Ovary (tissue), 9 donors: ENCODE measurements around the gene KCNK4. TPM values are rescaled to one million over a fixed set of nuclear protein-coding genes. Genes with fewer than 3 reads are reported as not detected.

ENCODE experiments used
- DNase-seq, 5 donors: peaks; one replicate each; pipeline ENCODE4 v3.0.0-alpha.2; 2019 to 2020
- H3K27ac ChIP-seq, 2 donors: fragments of 200-600 bp; one replicate each; pipeline versions ENCODE4 v1.5.1 to v1.8.0; 2019 to 2022
- H3K27me3 ChIP-seq: fragments of 200-600 bp; one replicate; pipeline ENCODE4 v1.8.0; 2022
- H3K36me3 ChIP-seq: fragments of 200-600 bp; sonication (generic); one replicate; pipeline ENCODE4 v1.5.1; 2019
- H3K4me1 ChIP-seq: one replicate; pipeline ENCODE4 v1.8.1; 2013; ENCODE audit warnings: mild to moderate bottlenecking, moderate library complexity; ENCODE audit not compliant: insufficient read depth
- H3K4me3 ChIP-seq: fragments of 200-600 bp; sonication (generic); one replicate; pipeline ENCODE4 v1.5.1; 2017
- H3K9me3 ChIP-seq, 2 donors: fragments of 200-600 bp in 1 of 2; sonication (generic) in 1 of 2; one replicate each; pipeline versions ENCODE4 v1.5.1 to v1.8.1; 2013 to 2019; ENCODE audit warnings: mild to moderate bottlenecking in 1 of 2, moderate library complexity in 1 of 2
- EP300 ChIP-seq: sonication (generic); formaldehyde crosslinking; IDR thresholded peaks from one replicate; pipeline ENCODE4 v1.6.1; 2017; ENCODE audit warnings: antibody characterized with exemption
- POLR2A ChIP-seq: fragments of 450-650 bp; IDR thresholded peaks from one replicate; pipeline ENCODE4 v1.6.1; 2017; ENCODE audit warnings: antibody characterized with exemption, mild to moderate bottlenecking, moderate library complexity
- WGBS, 3 donors: extraction: QIAGEN DNeasy Blood & Tissue Kit in 1 of 3; methylation state at CpG; one replicate each; pipeline versions ENCODE4 v1.1.5 to v1.1.7; 2013 to 2017; 5-methylcytosine and 5-hydroxymethylcytosine counted together
- intact Hi-C, 4 donors: fragments of 100-400 bp; cut with DNase I; formaldehyde crosslinking; loops; one replicate each; pipeline versions ENCODE4 v1.11.0 to v1.15.1; 2022 to 2023
- microRNA-seq, 3 donors: library from miRNA; unstranded; fragments of <30 nt; microRNA quantifications; one replicate each; pipeline versions ENCODE4 to v1.2.0, GENCODE V29; 2019 to 2020
- polyA plus RNA-seq, 2 donors: library from polyadenylated mRNA; stranded (reverse); fragments of 200-250 nt in 1 of 2; fragments of 350-450 nt in 1 of 2; fragmentation: Illumina TruSeq in 1 of 2; extraction: RNeasy Lipid Tissue Mini Kit (QIAGEN cat#74804) in 1 of 2; gene quantifications; one replicate each; pipeline ENCODE4 v1.2.3, GENCODE V29; 2013 to 2014
- small RNA-seq: library from RNA; depleted of rRNA; stranded (forward); fragments of <200 nt; gene quantifications from one replicate; pipeline ENCODE3, GENCODE V24; 2016
- total RNA-seq, 7 donors: library from RNA; depleted of rRNA in 2 of 7; stranded (reverse); fragments of >200 nt in 2 of 7; fragmentation: NEBNext Ultra II Directional in 3 of 7; extraction: Animal tissue kit (Norgen Biotek cat#: 25700) in 3 of 7; gene quantifications; one replicate each; pipeline versions ENCODE4 v1.1.0 to v1.2.4, GENCODE V29; 2016 to 2023
- TF ChIP-seq, protein P1 (sequence below), 3 donors: fragments of 450-650 bp in 2 of 3; fragments of 200-600 bp in 1 of 3; IDR thresholded peaks; one replicate each; pipeline versions ENCODE4 v1.5.1 to v1.8.0; 2016 to 2022; ENCODE audit warnings: antibody characterized with exemption in 3 of 3, mild to moderate bottlenecking in 1 of 3
- donor health status: DM: no; HTN: no; CAD: no; lungs with moderate emphysema.
- donor health status: DM: no; HTN: no; CAD: no.
- donor health status: Bipolar disorder and iron deficiency.
- donor health status: DM: yes; HTN: yes; CAD: no.
- donor health status: DM: no; HTN: no; CAD: no.
- donor health status: DM: yes; HTN: yes; CAD: no.

Gene KCNK4
- total and polyA plus RNA-seq, 9 donors, result not detected

DNA sequence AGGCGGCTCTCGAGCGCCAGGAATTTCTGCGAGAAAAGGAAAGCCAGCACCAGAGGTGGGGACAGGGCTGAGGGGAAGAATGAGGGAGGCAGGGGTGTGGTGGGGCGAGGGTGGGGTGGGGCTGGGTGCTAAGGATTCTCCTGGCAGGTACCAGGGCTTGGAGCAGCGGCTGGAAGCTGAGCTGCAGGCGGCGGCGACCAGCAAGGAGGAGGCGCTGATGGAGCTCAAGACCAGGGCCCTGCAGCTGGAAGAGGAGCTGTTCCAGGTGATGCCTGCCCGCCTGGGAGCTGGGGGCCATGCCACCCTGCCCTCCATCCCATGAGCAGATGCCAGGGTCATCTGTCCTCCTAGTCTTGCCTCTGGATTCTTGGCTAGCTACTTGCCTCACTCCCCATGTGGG lies 58.3 kb downstream of the KCNK4 start:
- intact Hi-C loops, result no loop called here
- no peak for DNase-seq
- H3K27me3 ChIP-seq, result no peaks in the 10 kb centered on the region
- TF ChIP-seq POLR2A (no peak), EP300 (no peak)
- TF ChIP-seq, protein P1, sequence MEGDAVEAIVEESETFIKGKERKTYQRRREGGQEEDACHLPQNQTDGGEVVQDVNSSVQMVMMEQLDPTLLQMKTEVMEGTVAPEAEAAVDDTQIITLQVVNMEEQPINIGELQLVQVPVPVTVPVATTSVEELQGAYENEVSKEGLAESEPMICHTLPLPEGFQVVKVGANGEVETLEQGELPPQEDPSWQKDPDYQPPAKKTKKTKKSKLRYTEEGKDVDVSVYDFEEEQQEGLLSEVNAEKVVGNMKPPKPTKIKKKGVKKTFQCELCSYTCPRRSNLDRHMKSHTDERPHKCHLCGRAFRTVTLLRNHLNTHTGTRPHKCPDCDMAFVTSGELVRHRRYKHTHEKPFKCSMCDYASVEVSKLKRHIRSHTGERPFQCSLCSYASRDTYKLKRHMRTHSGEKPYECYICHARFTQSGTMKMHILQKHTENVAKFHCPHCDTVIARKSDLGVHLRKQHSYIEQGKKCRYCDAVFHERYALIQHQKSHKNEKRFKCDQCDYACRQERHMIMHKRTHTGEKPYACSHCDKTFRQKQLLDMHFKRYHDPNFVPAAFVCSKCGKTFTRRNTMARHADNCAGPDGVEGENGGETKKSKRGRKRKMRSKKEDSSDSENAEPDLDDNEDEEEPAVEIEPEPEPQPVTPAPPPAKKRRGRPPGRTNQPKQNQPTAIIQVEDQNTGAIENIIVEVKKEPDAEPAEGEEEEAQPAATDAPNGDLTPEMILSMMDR (IDR thresholded peaks at IDR 0.05), result no peak
- 88 to 91% (median 90%) methylated on average over 11 of the region's 11 CpGs for WGBS, 3 donors
- H3K27ac ChIP-seq, result no peak overlapping the region
- H3K36me3 ChIP-seq, result no peaks in the 10 kb centered on the region
- H3K4me1 ChIP-seq, result no peaks in the 10 kb centered on the region
- H3K4me3 ChIP-seq, result no peak overlapping the region
- no peaks in the 10 kb centered on the region for H3K9me3 ChIP-seq

Small RNAs within 50 kb of the gene (microRNA-seq; reads per million reads assigned to microRNA genes)
- 0 to 0.18 (median 0.16) reads per million in 3 donors for gene MIR7155

Small RNAs within 50 kb of the gene (small RNA-seq; reads per million reads assigned to genes)
- gene MIR7155 (not detected), gene RF00019 (not detected)

Other genes starting within 250 kb of the KCNK4 start
- 10 to 100 TPM; 24.9 to 50.2 (median 34.2) TPM for gene MACROD1, start 125.2 kb upstream of the KCNK4 start, total RNA-seq
- gene MACROD1, start 125.2 kb upstream of the KCNK4 start, polyA plus RNA-seq, result 10 to 100 TPM; 21.1 to 24.1 TPM
- gene STIP1, start 105.1 kb upstream of the KCNK4 start, total RNA-seq, result 100 to 1,000 TPM in 4 of 7 donors, 10 to 100 TPM in 3; 56.8 to 178 (median 111) TPM
- gene STIP1, start 105.1 kb upstream of the KCNK4 start, polyA plus RNA-seq, result 100 to 1,000 TPM in 1 of 2 donors, 10 to 100 TPM in 1; 48.4 to 238 TPM
- 10 to 100 TPM in 2 of 7 donors, 1 to 10 TPM in 5; 3.7 to 19.7 (median 7.5) TPM for gene FERMT3, start 84.6 kb upstream of the KCNK4 start, total RNA-seq
- gene FERMT3, start 84.6 kb upstream of the KCNK4 start, polyA plus RNA-seq, result 1 to 10 TPM; 2.2 to 6.4 TPM
- 10 to 100 TPM; 23.4 to 41.4 (median 32.6) TPM for gene TRPT1, start 65.1 kb upstream of the KCNK4 start, total RNA-seq
- 10 to 100 TPM; 16.6 to 37.4 TPM for gene TRPT1, start 65.1 kb upstream of the KCNK4 start, polyA plus RNA-seq
- gene NUDT22, start 65.0 kb upstream of the KCNK4 start, total RNA-seq, result 10 to 100 TPM; 31.8 to 52.7 (median 42.2) TPM
- 10 to 100 TPM in 1 of 2 donors, 1 to 10 TPM in 1; 4.8 to 32.3 TPM for gene NUDT22, start 65.0 kb upstream of the KCNK4 start, polyA plus RNA-seq
- gene DNAJC4, start 60.8 kb upstream of the KCNK4 start, total RNA-seq, result 10 to 100 TPM; 25.0 to 62.2 (median 43.1) TPM
- gene DNAJC4, start 60.8 kb upstream of the KCNK4 start, polyA plus RNA-seq, result 10 to 100 TPM; 28.8 to 69.1 TPM
- gene VEGFB, start 56.7 kb upstream of the KCNK4 start, total RNA-seq, result 100 to 1,000 TPM in 5 of 7 donors, 10 to 100 TPM in 2; 27.4 to 164 (median 125) TPM
- 100 to 1,000 TPM in 1 of 2 donors, 10 to 100 TPM in 1; 81.9 to 124 TPM for gene VEGFB, start 56.7 kb upstream of the KCNK4 start, polyA plus RNA-seq
- gene FKBP2, start 50.2 kb upstream of the KCNK4 start, total RNA-seq, result 10 to 100 TPM; 41.4 to 88.0 (median 49.5) TPM
- 100 to 1,000 TPM in 1 of 2 donors, 10 to 100 TPM in 1; 25.1 to 132 TPM for gene FKBP2, start 50.2 kb upstream of the KCNK4 start, polyA plus RNA-seq
- gene PPP1R14B, start 44.4 kb upstream of the KCNK4 start, total RNA-seq, result 10 to 100 TPM; 27.8 to 71.3 (median 60.3) TPM
- 10 to 100 TPM; 15.1 to 36.0 TPM for gene PPP1R14B, start 44.4 kb upstream of the KCNK4 start, polyA plus RNA-seq
- gene PLCB3, start 39.8 kb upstream of the KCNK4 start, total RNA-seq, result 10 to 100 TPM; 13.5 to 44.8 (median 29.9) TPM
- 10 to 100 TPM in 1 of 2 donors, 1 to 10 TPM in 1; 5.3 to 16.9 TPM for gene PLCB3, start 39.8 kb upstream of the KCNK4 start, polyA plus RNA-seq
- gene BAD, start 6.6 kb upstream of the KCNK4 start, total RNA-seq, result 100 to 1,000 TPM in 1 of 7 donors, 10 to 100 TPM in 6; 54.8 to 125 (median 63.6) TPM
- gene BAD, start 6.6 kb upstream of the KCNK4 start, polyA plus RNA-seq, result 10 to 100 TPM in 1 of 2 donors, 1 to 10 TPM in 1; 3.4 to 81.9 TPM
- 10 to 100 TPM in 6 of 7 donors, 1 to 10 TPM in 1; 9.1 to 30.9 (median 23.8) TPM for gene GPR137, start 5.5 kb upstream of the KCNK4 start, total RNA-seq
- gene GPR137, start 5.5 kb upstream of the KCNK4 start, polyA plus RNA-seq, result 10 to 100 TPM in 1 of 2 donors, 1 to 10 TPM in 1; 3.1 to 23.2 TPM
- not detected for gene CATSPERZ, start 9.1 kb downstream of the KCNK4 start, total RNA-seq
- gene CATSPERZ, start 9.1 kb downstream of the KCNK4 start, polyA plus RNA-seq, result not detected
- 10 to 100 TPM in 6 of 7 donors, 1 to 10 TPM in 1; 9.2 to 17.4 (median 15.7) TPM for gene ESRRA, start 14.2 kb downstream of the KCNK4 start, total RNA-seq
- gene ESRRA, start 14.2 kb downstream of the KCNK4 start, polyA plus RNA-seq, result 10 to 100 TPM in 1 of 2 donors, 1 to 10 TPM in 1; 2.3 to 11.9 TPM
- gene TRMT112, start 26.3 kb downstream of the KCNK4 start, total RNA-seq, result 100 to 1,000 TPM; 207 to 432 (median 275) TPM
- 100 to 1,000 TPM; 272 to 383 TPM for gene TRMT112, start 26.3 kb downstream of the KCNK4 start, polyA plus RNA-seq
- 100 to 1,000 TPM; 160 to 400 (median 192) TPM for gene PRDX5, start 26.8 kb downstream of the KCNK4 start, total RNA-seq
- gene PRDX5, start 26.8 kb downstream of the KCNK4 start, polyA plus RNA-seq, result 100 to 1,000 TPM; 272 to 334 TPM
- gene CCDC88B, start 48.9 kb downstream of the KCNK4 start, total RNA-seq, result 1 to 10 TPM; 3.4 to 7.5 (median 3.5) TPM
- gene CCDC88B, start 48.9 kb downstream of the KCNK4 start, polyA plus RNA-seq, result 1 to 10 TPM in 1 of 2 donors, under 1 TPM in 1; 0.95 to 3.6 TPM
- gene RPS6KA4, start 67.9 kb downstream of the KCNK4 start, total RNA-seq, result 10 to 100 TPM in 6 of 7 donors, 1 to 10 TPM in 1; 7.3 to 31.4 (median 16.9) TPM
- 10 to 100 TPM in 1 of 2 donors, 1 to 10 TPM in 1; 4.0 to 12.1 TPM for gene RPS6KA4, start 67.9 kb downstream of the KCNK4 start, polyA plus RNA-seq